Measurements from ENCODE around the gene CAV1. TPM values are rescaled to one million over a fixed set of nuclear protein-coding genes. Genes with fewer than 3 reads are reported as not detected.
"Not testable (repeated sequence)": the region's sequence is repeated elsewhere in the genome, so short reads cannot be mapped to it uniquely, and the experiment has no call there.

Gene CAV1
- total and polyA plus RNA-seq, 7 donors = 8.8 to 857 (median 328) TPM

DNA sequence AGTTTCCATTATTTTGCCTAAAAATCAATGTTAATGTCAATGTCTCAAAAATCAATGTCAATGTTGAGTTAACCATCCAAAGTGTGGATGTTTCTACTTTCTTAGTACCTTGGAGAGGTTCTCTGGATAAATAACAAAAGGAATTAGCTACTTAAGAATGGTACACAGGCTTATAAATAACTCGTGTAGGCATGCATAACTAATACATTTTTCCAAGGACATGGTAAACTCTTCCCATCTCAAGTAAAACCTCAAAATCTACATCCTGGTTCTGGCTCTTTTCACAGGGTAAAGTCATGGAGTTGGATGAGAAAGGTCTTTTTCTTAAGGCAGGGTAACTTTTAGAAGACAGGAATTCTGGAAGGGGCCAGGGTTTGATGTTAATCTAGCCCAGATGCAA lies 59.9 kb downstream of the CAV1 start:
- TF ChIP-seq, protein P1, sequence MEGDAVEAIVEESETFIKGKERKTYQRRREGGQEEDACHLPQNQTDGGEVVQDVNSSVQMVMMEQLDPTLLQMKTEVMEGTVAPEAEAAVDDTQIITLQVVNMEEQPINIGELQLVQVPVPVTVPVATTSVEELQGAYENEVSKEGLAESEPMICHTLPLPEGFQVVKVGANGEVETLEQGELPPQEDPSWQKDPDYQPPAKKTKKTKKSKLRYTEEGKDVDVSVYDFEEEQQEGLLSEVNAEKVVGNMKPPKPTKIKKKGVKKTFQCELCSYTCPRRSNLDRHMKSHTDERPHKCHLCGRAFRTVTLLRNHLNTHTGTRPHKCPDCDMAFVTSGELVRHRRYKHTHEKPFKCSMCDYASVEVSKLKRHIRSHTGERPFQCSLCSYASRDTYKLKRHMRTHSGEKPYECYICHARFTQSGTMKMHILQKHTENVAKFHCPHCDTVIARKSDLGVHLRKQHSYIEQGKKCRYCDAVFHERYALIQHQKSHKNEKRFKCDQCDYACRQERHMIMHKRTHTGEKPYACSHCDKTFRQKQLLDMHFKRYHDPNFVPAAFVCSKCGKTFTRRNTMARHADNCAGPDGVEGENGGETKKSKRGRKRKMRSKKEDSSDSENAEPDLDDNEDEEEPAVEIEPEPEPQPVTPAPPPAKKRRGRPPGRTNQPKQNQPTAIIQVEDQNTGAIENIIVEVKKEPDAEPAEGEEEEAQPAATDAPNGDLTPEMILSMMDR (IDR thresholded peaks at IDR 0.05) = no peak
- TF ChIP-seq POLR2A (IDR thresholded peaks at IDR 0.05) = no peak
- no peak for TF ChIP-seq POLR2AphosphoS5 (IDR thresholded peaks at IDR 0.05)
- TF ChIP-seq EP300 (IDR thresholded peaks at IDR 0.05) = no peak
- 82 to 86% methylated on average over 1 of the region's 1 CpG for WGBS, 2 donors
- Histone ChIP-seq H3K4me1 (peaks cover 0 to 31% (median 29%) of the 10 kb centered on the region in 4 donors), H3K27ac (peak overlapping the region in 1 of 4 donors; percentile 64), H3K36me3 (no peaks in the 10 kb centered on the region), H3K4me3 (no peak overlapping the region), H3K9me3 (no peaks in the 10 kb centered on the region), H3K27me3 (no peaks in the 10 kb centered on the region)
- intact Hi-C loops (cut with DNase I) = loop anchor here (10.0 kb wide), 1 partner anchor 150 kb away; no protein-coding TSS in a partner anchor
- no peak for DNase-seq

DNA sequence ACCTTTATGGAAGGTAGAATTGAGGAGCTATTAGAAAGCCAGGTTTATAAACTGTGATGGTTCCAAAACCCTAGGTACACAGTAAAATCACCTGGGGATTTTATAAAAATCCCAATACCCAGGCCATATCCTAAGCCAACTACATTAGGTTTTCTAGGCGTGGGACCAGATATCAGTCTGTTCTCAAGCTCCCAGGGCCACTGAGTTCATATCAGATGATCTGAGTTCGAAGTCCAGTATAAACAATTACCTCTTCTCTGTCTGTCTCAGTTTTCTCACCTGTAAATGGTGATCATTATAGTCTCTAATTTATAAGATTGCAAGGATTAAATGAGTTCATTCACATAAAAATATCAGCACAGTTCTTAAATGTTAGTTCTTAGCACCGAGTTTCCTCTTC lies 60.6 kb downstream of the CAV1 start:
- TF ChIP-seq, protein P1 (IDR thresholded peaks at IDR 0.05) = no peak
- TF ChIP-seq EP300 (IDR thresholded peaks at IDR 0.05) (no peak), POLR2A (IDR thresholded peaks at IDR 0.05) (no peak), POLR2AphosphoS5 (IDR thresholded peaks at IDR 0.05) (no peak)
- no peaks in the 10 kb centered on the region for H3K36me3 ChIP-seq
- no peak for DNase-seq
- intact Hi-C loops (cut with DNase I) = loop anchor here (10.0 kb wide), 1 partner anchor 151 kb away; no protein-coding TSS in a partner anchor
- no peaks in the 10 kb centered on the region for H3K9me3 ChIP-seq
- no peak overlapping the region for H3K27ac ChIP-seq
- H3K27me3 ChIP-seq = no peaks in the 10 kb centered on the region
- WGBS, 2 donors = 33 to 75% methylated on average over 3 of the region's 3 CpGs
- H3K4me1 ChIP-seq = peaks cover 0 to 31% (median 29%) of the 10 kb centered on the region in 4 donors
- H3K4me3 ChIP-seq = no peak overlapping the region

DNA sequence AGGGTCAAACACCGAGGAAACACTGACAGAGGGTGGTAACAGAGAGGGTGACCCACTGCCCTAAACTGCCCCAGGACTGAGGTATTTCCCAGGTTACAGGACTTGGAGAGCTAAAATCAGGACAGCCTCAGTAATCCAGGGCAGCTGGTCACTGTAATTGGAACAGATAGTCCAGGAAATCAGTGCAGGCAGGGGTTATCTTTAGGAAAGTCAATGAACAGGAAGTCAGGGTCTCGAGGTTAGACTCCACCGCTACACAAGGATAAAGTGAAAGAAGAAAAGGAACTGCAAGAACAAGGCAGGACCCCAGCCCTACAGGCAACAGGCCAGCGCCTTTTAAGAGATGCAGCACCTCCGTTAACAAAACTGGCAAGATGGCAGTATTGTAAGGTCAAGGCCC lies 61.1 kb downstream of the CAV1 start:
- intact Hi-C loops (cut with DNase I) = loop anchor here (10.0 kb wide), 1 partner anchor 151 kb away; no protein-coding TSS in a partner anchor
- TF ChIP-seq POLR2AphosphoS5 (IDR thresholded peaks at IDR 0.05) (no peak), POLR2A (IDR thresholded peaks at IDR 0.05) (no peak), EP300 (IDR thresholded peaks at IDR 0.05) (no peak)
- TF ChIP-seq, protein P1 (IDR thresholded peaks at IDR 0.05) = no peak
- no peak for DNase-seq
- Histone ChIP-seq H3K9me3 (no peaks in the 10 kb centered on the region), H3K4me1 (peaks cover 0 to 31% (median 29%) of the 10 kb centered on the region in 4 donors), H3K27ac (no peak overlapping the region), H3K36me3 (no peaks in the 10 kb centered on the region), H3K4me3 (no peak overlapping the region), H3K27me3 (no peaks in the 10 kb centered on the region)
- 88 to 91% methylated on average over 5 of the region's 5 CpGs for WGBS, 2 donors

DNA sequence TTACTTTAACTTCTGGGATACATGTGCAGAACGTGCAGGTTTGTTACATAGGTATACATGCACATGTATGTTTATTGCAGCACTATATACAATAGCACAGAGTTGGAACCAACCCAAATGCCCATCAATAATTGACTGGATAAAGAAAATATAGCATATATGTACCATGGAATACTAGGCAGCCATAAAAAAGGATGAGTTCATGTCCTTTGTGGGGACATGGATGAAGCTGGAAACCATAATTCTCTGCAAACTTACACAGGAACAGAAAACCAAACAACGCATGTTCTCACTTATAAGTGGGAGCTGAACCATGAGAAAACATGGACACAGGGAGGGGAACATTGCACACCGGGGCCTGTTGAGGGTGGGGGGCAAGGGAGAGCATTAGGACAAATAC lies 62.4 kb downstream of the CAV1 start:
- not testable (repeated sequence) for H3K27me3 ChIP-seq, DNase-seq, H3K4me3 ChIP-seq, H3K27ac ChIP-seq, H3K9me3 ChIP-seq, H3K36me3 ChIP-seq
- intact Hi-C loops (cut with DNase I) = loop anchor here (10.0 kb wide), 1 partner anchor 152 kb away; no protein-coding TSS in a partner anchor
- WGBS, 2 donors = 95 to 96% methylated on average over 3 of the region's 3 CpGs
- H3K4me1 ChIP-seq = peaks cover 0 to 39% (median 30%) of the 10 kb centered on the region in 4 donors

DNA sequence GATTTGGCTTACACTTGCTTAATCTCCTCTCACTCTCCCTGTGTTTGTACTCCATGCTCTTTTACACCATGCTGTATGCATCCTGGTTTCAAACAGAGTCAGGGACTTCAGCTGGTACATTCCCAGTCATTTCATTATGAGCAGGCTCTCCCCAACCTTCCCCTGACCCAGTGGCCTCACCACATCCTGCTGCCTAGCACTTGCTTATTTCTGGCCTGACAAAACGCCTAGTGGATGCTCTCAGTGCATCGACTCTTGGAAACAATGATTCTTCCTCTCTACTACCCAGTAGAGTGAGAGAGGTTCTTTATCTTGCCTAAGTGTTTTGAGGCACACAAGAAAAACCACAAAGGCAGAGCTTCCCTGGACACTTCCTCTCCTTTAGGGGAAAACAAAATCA lies 63.4 kb downstream of the CAV1 start:
- Histone ChIP-seq H3K4me1 (peaks cover 0 to 37% (median 24%) of the 10 kb centered on the region in 4 donors), H3K36me3 (no peaks in the 10 kb centered on the region), H3K9me3 (no peaks in the 10 kb centered on the region), H3K27me3 (no peaks in the 10 kb centered on the region), H3K27ac (peak overlapping the region in 3 of 4 donors; percentile 29 to 61 (median 56)), H3K4me3 (no peak overlapping the region)
- intact Hi-C loops (cut with DNase I) = loop anchor here (2.0 to 10.0 kb wide), 3 partner anchors 61 to 329 kb away; no protein-coding TSS in a partner anchor
- no peak for DNase-seq
- TF ChIP-seq, protein P1 (IDR thresholded peaks at IDR 0.05) = no peak
- TF ChIP-seq EP300 (IDR thresholded peaks at IDR 0.05) (no peak), POLR2AphosphoS5 (IDR thresholded peaks at IDR 0.05) (no peak), POLR2A (IDR thresholded peaks at IDR 0.05) (no peak)
- WGBS, 2 donors = 20 to 41% methylated on average over 2 of the region's 2 CpGs
